ENCODE results near the gene FNBP1.

- no peak for TF ChIP-seq CTCF (IDR thresholded peaks at IDR 0.05; ENCODE audit: insufficient read depth, low read length, poor library complexity, severe bottlenecking)
- TF ChIP-seq EZH2phosphoT487 (conservative IDR thresholded peaks at IDR 0.05; ENCODE audit: low read length): no peak
These were observed 11.4 kb upstream of the FNBP1 start for GRCh38 chr9:130054325-130054786.
